Heart right ventricle (tissue), 16 donors: ENCODE data around the gene FASTKD2. TPM values are rescaled to one million over a fixed set of nuclear protein-coding genes. Genes with fewer than 3 reads are reported as not detected.

ENCODE experiments used
- ATAC-seq, 8 donors: fragments of 200-7000 bp; cut with Tn5 transposase; one replicate each; pipeline ENCODE4 v1.9.1; 2020; ENCODE audit warnings: mild to moderate bottlenecking in 8 of 8, moderate library complexity in 8 of 8, moderate number of reproducible peaks in 1 of 8
- DNase-seq, 2 donors: peaks; one replicate each; pipeline ENCODE4 v3.0.0-alpha.2; 2020
- H3K27ac ChIP-seq, 10 donors: fragments of 200-600 bp; sonication (generic) in 2 of 10; one replicate each; pipeline versions ENCODE4 v1.5.0 to v1.8.0; 2020 to 2022; ENCODE audit warnings: mild to moderate bottlenecking in 3 of 10
- H3K27me3 ChIP-seq, 7 donors: fragments of 200-600 bp; one replicate each; pipeline ENCODE4 v1.8.0; 2021 to 2022; ENCODE audit warnings: mild to moderate bottlenecking in 2 of 7
- H3K36me3 ChIP-seq, 9 donors: fragments of 200-600 bp; sonication (generic) in 1 of 9; one replicate each; pipeline versions ENCODE4 v1.5.0 to v1.8.0; 2020 to 2022; ENCODE audit warnings: mild to moderate bottlenecking in 2 of 9
- H3K4me1 ChIP-seq, 9 donors: fragments of 200-600 bp; sonication (generic) in 1 of 9; one replicate each; pipeline versions ENCODE4 v1.5.0 to v1.8.0; 2020 to 2022; ENCODE audit warnings: mild to moderate bottlenecking in 4 of 9
- H3K4me3 ChIP-seq, 10 donors: fragments of 200-600 bp; sonication (generic) in 2 of 10; one replicate each; pipeline versions ENCODE4 v1.5.0 to v1.8.0; 2020 to 2022; ENCODE audit warnings: mild to moderate bottlenecking in 7 of 10, moderate library complexity in 2 of 10
- H3K9me3 ChIP-seq, 11 donors: fragments of 200-600 bp in 10 of 11; sonication (generic) in 2 of 11; one replicate each; pipeline versions ENCODE4 v1.5.0 to v1.8.0; 2013 to 2022; ENCODE audit warnings: mild to moderate bottlenecking in 2 of 11, control low read depth in 1 of 11, moderate library complexity in 1 of 11
- WGBS, 2 donors: extraction: QIAGEN DNeasy Blood & Tissue Kit; methylation state at CpG; one replicate each; pipeline ENCODE4 v1.1.7; 2013; ENCODE audit warnings: inconsistent platforms in 1 of 2; 5-methylcytosine and 5-hydroxymethylcytosine counted together
- intact Hi-C, 10 donors: fragments of 100-400 bp; cut with DNase I; formaldehyde crosslinking; loops; one replicate each; pipeline versions ENCODE4 v1.11.1 to v1.14.2; 2022
- microRNA-seq, 2 donors: library from miRNA; unstranded; fragments of <30 nt; microRNA quantifications; one replicate each; pipeline ENCODE4 v1.2.0, GENCODE V29; 2021
- polyA plus RNA-seq, 2 donors: library from polyadenylated mRNA; stranded (reverse); fragments of 200-250 nt; gene quantifications; one replicate each; pipeline ENCODE4 v1.2.3, GENCODE V29; 2013
- total RNA-seq, 10 donors: library from RNA; stranded (reverse); fragmentation: NEBNext Ultra II Directional in 3 of 10; extraction: Animal tissue kit (Norgen Biotek cat#: 25700) in 3 of 10; gene quantifications; one replicate each; pipeline versions ENCODE4 v1.2.1 to v1.2.4, GENCODE V29; 2021 to 2023
- TF ChIP-seq, protein P1 (sequence below), 9 donors: fragments of 200-600 bp; sonication (generic) in 2 of 9; IDR thresholded peaks; one replicate each; pipeline versions ENCODE4 v1.5.0 to v1.8.0; 2021 to 2022; ENCODE audit warnings: antibody characterized with exemption in 9 of 9, mild to moderate bottlenecking in 5 of 9, moderate library complexity in 1 of 9
- donor health status: Arrhythmogenic right ventricular cardiomyopathy.
- donor health status: ischemic (EF 13 %, LVEDD 7.1; RV severe dilation, severe dysfunction).
- donor health status: healthy with polysubstance abuse.
- donor health status: DM: no; HTN: yes; CAD: no.
- donor health status: DM: no; HTN: no; CAD: no.
- donor health status: ischemic (EF 25% LVEDD 6.9; RV normal size, moderate dysfunction).
- donor health status: ischemic (EF 25% LVEDD 5.7; RV mildly dilated, moderate dysfunction).
- donor health status: healthy.
- donor health status: DM: yes; HTN: yes; CAD: no.
- donor health status: Ischemic cardiomyopathy.
- donor health status: ischemic (EF 35%, LVEDD 5.7; RV mildly dilated, moderate dysfunction).
- donor health status: nonischemic (EF 11% LVEDD 7.7; RV severe dilation, severe dysfunction).
- donor health status: DM: yes; HTN: yes; CAD: no.
- donor health status: PGD.
- donor health status: ischemic (EF 29% LVEDD 5.4; RV normal size, mild dysfunction).
- donor health status: nonischemic (EF 23%, LVEDD 6.1; RV moderate dilation, normal function).

Gene FASTKD2
- total and polyA plus RNA-seq, 12 donors: 8.2 to 46.9 (median 42.2) TPM

DNA sequence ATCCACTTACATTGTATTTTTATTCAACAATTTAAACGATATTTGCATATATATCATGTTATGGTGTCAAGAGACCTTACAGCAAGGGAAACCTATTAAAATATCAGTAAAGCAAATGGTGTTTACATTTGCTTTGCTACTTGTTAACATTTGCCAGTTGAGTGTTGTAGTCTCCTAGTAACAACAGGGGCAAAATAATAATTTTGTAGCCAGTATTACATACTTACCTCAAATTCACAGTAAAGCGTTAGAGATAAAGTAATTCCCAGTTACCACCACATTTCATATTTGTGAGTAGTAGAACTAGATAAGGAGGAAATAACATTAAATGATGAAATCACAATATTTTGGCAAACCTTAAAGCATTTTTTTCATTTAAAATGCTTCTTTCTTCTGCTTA, 71.3 kb downstream of the FASTKD2 start:
- ATAC-seq (no peak), DNase-seq (no peak)
- Histone ChIP-seq H3K36me3 (no peaks in the 10 kb centered on the region), H3K27ac (no peak overlapping the region), H3K27me3 (no peaks in the 10 kb centered on the region), H3K9me3 (peaks cover 0 to 21% (median 9%) of the 10 kb centered on the region in 11 donors), H3K4me1 (no peaks in the 10 kb centered on the region), H3K4me3 (no peak overlapping the region)
- WGBS, 2 donors: 69 to 78% methylated on average over 2 of the region's 2 CpGs
- TF ChIP-seq, protein P1, sequence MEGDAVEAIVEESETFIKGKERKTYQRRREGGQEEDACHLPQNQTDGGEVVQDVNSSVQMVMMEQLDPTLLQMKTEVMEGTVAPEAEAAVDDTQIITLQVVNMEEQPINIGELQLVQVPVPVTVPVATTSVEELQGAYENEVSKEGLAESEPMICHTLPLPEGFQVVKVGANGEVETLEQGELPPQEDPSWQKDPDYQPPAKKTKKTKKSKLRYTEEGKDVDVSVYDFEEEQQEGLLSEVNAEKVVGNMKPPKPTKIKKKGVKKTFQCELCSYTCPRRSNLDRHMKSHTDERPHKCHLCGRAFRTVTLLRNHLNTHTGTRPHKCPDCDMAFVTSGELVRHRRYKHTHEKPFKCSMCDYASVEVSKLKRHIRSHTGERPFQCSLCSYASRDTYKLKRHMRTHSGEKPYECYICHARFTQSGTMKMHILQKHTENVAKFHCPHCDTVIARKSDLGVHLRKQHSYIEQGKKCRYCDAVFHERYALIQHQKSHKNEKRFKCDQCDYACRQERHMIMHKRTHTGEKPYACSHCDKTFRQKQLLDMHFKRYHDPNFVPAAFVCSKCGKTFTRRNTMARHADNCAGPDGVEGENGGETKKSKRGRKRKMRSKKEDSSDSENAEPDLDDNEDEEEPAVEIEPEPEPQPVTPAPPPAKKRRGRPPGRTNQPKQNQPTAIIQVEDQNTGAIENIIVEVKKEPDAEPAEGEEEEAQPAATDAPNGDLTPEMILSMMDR (IDR thresholded peaks at IDR 0.05): no peak
- intact Hi-C loops: no loop called here

DNA sequence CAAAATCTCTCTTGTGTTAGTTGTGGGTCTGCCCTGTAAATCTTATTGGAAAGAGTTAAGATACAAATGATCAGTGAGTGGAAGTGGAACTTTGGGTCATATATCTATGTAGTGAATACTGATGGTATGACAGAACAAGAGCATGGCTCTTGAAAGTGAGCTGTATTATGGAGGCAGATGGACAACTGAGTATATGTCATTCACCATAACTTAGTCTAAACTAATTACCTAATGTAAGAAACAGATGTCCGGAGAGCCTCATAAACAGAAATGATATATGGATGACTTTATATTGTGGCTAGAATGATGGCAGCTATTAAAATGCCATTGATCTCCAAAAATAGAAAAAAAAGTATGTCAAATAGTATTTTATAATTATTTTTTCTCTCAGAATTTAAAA, 72.4 kb downstream of the FASTKD2 start:
- H3K4me1 ChIP-seq: no peaks in the 10 kb centered on the region
- DNase-seq (no peak), ATAC-seq (no peak)
- no peaks in the 10 kb centered on the region for H3K27me3 ChIP-seq
- no peak overlapping the region for H3K4me3 ChIP-seq
- WGBS, 2 donors: 93 to 95% methylated on average over 1 of the region's 1 CpG
- intact Hi-C loops: no loop called here
- TF ChIP-seq, protein P1 (IDR thresholded peaks at IDR 0.05): no peak
- peaks cover 0 to 21% (median 9%) of the 10 kb centered on the region in 11 donors for H3K9me3 ChIP-seq
- H3K27ac ChIP-seq: no peak overlapping the region
- H3K36me3 ChIP-seq: no peaks in the 10 kb centered on the region

DNA sequence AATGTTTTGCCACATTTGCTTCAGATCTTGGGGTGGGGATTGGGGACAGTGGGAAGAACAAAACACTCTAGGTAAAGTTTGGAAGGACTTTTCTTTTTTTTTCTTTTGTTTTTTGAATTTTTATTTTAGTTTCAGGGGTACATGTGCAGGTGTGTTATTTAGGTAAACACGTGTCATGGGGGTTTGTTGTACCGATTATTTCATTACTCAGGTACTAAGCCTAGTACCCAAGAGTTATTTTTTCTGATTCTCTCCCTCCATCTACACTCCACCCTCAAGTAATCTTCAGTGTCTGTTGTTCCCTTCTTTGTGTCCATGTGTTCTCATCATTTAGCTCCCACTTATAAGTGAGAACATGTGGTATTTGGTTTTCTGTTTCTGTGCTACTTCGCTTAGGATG, 73.3 kb downstream of the FASTKD2 start:
- TF ChIP-seq, protein P1 (IDR thresholded peaks at IDR 0.05): no peak
- ATAC-seq (no peak), DNase-seq (no peak)
- 92 to 93% methylated on average over 3 of the region's 3 CpGs for WGBS, 2 donors
- H3K4me3 ChIP-seq: no peak overlapping the region
- peaks cover 0 to 12% (median 4%) of the 10 kb centered on the region in 11 donors for H3K9me3 ChIP-seq
- no peaks in the 10 kb centered on the region for H3K4me1 ChIP-seq
- intact Hi-C loops: no loop called here
- H3K27me3 ChIP-seq: no peaks in the 10 kb centered on the region
- no peaks in the 10 kb centered on the region for H3K36me3 ChIP-seq
- no peak overlapping the region for H3K27ac ChIP-seq

DNA sequence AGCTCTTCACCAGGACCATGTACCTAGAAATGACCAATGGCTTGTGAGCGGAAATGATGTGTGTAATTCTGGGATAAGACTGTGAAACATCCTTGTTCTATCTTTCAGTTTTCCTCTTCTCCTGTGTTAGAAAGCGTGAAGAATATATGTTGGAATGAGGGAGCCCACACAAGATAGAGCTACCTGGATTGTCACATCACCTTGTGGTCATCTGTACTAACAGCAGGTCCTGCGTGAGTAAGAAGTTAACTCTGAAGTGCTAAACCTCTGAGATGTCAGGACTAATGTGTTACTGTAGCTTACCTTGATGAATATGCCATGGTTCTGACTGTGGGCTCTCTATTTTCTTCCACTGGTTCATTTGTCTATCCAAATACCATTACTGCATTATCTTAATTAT, 75.6 kb downstream of the FASTKD2 start:
- intact Hi-C loops: no loop called here
- Histone ChIP-seq H3K27me3 (no peaks in the 10 kb centered on the region), H3K36me3 (no peaks in the 10 kb centered on the region), H3K9me3 (no peaks in the 10 kb centered on the region), H3K4me1 (peaks cover 0 to 2% (median 0%) of the 10 kb centered on the region in 9 donors), H3K27ac (no peak overlapping the region), H3K4me3 (no peak overlapping the region)
- no peak for ATAC-seq
- 90 to 93% methylated on average over 3 of the region's 3 CpGs for WGBS, 2 donors
- no peak for DNase-seq
- TF ChIP-seq, protein P1 (IDR thresholded peaks at IDR 0.05): no peak

Small RNAs within 50 kb of the gene (microRNA-seq; reads per million reads assigned to microRNA genes)
- gene MIR3130-1: 0 reads per million in 2 donors
- 0 reads per million in 2 donors for gene MIR3130-2

Other genes starting within 250 kb of the FASTKD2 start
- gene FAM237A, start 123.1 kb upstream of the FASTKD2 start, total RNA-seq: 1 to 10 TPM in 5 of 10 donors, under 1 TPM in 2, not detected in 3; 0.31 to 3.0 (median 2.0) TPM
- not detected for gene FAM237A, start 123.1 kb upstream of the FASTKD2 start, polyA plus RNA-seq
- gene DYTN, start 47.2 kb upstream of the FASTKD2 start, total RNA-seq: not detected
- not detected for gene DYTN, start 47.2 kb upstream of the FASTKD2 start, polyA plus RNA-seq
- gene MDH1B, start 278 bp upstream of the FASTKD2 start, total RNA-seq: 1 to 10 TPM in 6 of 10 donors, under 1 TPM in 4; 0.76 to 2.8 (median 1.1) TPM
- gene MDH1B, start 278 bp upstream of the FASTKD2 start, polyA plus RNA-seq: 1 to 10 TPM in 1 of 2 donors, under 1 TPM in 1; 0.12 to 1.0 TPM
- gene CPO, start 173.9 kb downstream of the FASTKD2 start, total RNA-seq: under 1 TPM in 3 of 10 donors, not detected in 7; 0.35 to 0.46 (median 0.35) TPM
- gene CPO, start 173.9 kb downstream of the FASTKD2 start, polyA plus RNA-seq: under 1 TPM; 0.07 to 0.59 TPM